NCI-H69 (cell line): ENCODE results near the gene UPK3A.
A peak's percentile ranks its signal among the peaks of the same experiment; 100 is the strongest.

ENCODE experiments used
- DNase-seq: peaks from one replicate; lab custom pipeline; 2025; lab: John Stamatoyannopoulos, UW

Gene UPK3A

DNA sequence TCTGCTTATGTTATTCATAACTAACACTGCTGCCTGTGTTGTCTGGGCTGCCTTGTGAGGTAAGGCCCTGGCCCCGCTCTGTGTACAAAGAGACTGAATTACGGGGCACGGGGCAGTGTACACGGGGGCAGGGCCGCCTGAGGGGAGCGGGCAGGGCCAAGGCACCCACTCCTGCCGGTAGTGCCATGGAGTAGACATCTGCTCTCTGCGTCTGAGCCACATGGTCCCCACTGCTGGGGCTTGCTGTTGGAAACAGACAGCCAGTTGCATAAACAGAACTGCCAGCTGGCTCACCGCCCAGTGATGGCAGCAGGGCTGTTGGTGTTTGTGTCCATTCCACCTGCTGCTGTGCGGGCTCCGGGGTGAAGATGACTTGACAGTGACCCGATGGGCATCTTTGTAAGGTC lies 44.8 kb downstream of the UPK3A start:
- DNase-seq = peak; percentile 92

DNA sequence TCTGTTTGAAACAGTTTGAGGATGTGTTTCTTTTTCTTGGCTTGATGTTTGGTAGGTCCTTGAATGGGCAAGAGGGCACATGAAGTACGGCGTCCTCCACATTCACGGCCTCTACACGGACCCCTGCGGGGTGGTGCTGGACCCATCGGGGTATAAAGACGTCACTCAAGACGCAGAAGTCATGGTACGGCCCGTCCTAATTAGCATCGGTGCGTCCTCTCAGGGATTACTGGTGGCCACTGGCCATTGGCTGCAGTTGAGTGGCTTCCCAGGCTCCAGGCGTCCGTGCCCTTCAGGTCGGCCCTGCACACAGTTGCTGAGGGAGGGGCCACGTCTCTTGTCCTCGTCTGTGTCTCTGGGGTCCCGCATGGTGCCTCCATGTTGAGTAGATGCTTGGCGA lies 45.8 kb downstream of the UPK3A start:
- no peak for DNase-seq

DNA sequence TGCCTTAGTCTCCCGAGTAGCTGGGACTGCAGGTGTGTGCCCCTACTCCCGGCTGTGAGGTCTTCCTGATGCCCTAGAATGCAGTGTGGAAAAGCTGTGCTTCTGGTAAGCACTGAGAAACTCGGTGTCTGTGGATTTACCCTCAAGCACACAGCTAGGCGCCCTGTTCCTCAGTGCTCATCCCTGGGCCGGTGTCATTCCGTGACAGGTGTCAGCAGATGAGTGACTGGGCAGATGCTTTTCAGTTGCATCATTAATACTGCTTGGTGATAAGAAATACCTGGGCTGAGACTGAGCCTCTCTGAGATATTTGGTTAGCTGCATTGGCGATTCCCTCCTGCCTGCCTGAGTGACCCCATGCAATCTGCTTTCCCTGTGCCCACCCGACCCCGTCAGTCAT lies 46.7 kb downstream of the UPK3A start:
- DNase-seq = no peak

DNA sequence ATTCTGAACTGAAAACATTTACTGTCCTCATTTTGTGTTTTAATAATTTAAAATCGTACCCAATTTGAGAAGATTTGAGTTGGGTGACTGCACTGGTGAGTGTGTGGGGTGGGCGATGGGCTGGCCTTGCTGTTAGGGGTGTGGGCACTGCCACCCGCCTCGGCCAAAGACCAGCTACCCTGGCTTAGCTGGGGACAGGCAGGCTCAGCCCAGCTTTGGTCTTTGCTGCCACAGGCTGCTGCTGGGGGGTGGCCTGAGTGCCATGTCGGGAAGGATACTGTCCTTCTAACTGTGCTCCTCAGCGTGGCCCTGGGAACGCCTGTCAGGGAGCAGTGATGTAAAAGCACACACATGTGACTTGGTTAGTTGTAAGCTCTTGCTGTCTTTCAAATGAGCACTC lies 47.3 kb downstream of the UPK3A start:
- no peak for DNase-seq

DNA sequence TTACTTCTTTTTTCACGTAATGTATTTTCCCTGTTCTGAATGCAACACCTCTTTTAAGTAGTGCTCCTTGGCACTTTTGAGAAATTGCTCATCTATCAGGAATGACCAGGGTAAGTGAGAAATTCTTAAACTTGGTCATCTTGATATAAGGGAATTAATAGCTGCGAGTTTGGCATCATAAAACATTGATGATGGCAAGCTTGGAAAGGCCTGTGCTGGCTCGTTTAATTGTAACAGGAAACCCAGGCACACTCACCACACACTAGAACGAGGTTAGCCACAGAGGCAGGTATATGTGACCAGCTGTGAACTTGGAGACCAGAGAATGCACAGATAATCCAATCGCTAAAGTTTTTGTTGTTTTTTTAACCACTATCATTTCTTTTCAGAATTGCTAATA lies 49.3 kb downstream of the UPK3A start:
- DNase-seq = no peak

DNA sequence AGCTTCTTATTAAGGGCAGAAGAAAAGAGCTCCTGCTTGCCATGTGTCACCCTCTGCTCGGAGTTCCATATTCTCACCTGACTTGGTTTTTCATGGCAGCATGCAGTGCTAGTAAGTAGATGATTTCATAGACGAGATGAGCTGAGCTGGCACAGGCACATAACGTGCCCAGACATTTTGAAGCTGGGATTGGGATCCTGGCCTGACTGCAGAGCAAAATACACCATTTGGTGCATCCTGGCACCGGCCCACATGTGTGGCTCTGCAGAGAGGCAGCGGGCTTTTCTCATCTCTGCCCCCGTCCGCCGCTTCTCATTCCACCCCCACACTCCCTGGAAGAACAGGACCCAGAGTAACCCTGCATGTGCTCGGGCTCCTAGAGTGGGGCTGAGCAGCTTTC lies 49.8 kb downstream of the UPK3A start:
- no peak for DNase-seq

DNA sequence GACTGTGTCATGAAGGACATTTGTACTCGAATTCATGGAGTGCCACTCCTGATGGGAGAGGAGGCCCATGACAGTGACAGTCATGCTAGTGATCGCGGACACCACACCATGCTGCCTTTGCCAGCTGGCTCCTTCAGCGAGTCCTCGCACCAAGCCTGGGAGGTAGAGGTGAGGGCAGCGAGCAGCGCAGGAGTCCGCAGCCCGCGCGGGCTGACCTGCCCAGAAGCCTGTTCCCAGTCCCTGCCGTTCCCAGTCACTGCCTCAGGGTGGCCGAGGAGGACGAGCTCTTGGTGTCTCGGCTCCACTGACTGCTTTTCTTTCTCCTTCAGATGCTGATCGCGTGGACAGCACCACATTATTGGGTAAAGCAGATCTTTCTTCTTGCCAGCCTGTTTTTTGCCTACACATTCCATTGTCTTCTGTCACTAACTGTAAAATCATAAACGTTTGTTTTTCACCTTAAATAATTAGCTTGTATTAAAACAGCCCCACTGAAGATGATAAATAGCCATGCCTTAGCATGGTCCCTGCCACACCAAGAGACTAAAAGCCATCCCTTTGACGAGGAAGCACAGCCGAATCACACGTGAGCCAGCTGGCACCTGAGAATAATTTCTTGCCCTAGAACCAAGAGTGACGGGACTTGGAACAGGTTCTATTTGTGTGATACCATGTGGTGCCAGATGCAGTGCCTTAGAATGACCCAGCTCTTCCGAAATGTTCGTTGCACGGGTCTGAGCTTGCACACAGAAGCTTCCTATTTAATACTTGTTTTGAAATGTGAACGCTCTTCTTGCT lies 50.5 kb downstream of the UPK3A start:
- no peak for DNase-seq

DNA sequence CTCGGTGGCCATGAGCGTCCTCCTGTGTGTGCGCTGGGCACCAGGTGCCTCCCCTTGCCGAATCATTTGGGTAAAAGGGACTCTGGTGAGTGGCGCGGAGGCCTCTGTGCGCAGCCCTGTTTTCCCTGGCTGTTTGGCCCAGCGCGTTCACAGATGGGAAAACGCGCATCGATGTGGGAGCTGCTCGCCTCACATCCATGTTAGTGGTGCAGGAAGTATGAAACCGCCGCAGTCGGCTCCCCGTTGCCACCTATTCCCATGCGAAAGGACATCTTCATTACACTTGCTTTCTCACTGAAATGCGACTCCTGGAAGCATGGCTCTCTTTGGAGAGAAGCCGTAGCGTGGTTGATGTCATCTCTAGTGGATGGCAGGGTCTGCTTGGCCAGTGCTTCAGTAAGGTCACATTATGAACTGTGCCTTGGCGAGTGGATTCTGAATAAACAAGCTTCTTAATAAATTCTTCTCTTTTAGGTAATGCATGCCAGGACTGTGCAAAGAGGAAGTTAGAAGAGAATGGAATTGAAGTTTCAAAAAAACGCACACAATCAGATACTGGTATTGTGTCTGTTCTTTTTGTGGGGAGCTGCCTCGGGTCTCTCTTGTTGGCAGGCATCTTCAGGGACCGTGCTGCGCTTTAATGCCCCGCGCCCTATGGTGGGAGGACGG lies 51.2 kb downstream of the UPK3A start:
- no peak for DNase-seq

DNA sequence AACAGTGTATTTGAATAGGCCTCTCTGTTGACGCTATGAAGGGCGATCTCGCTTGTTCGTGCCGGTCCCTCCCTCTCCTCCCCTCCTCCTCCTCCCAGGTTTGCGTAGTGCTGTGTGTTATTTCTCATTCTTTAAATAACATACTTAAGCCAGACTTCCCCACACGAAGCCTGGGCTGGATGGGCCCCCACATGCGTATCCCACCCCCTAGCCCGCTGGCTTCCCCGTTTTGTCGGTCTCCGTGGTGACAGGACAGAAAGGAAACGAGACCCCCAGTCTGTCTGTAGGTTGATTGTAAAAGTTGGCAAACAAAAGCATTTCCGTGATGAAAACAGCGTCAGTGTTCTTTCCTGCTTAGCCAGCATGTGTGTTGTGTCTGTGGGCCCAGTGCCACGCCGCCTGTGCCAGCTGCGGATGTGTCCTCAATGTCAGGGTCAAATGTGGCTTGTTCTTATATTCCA lies 52.3 kb downstream of the UPK3A start:
- DNase-seq = no peak

DNA sequence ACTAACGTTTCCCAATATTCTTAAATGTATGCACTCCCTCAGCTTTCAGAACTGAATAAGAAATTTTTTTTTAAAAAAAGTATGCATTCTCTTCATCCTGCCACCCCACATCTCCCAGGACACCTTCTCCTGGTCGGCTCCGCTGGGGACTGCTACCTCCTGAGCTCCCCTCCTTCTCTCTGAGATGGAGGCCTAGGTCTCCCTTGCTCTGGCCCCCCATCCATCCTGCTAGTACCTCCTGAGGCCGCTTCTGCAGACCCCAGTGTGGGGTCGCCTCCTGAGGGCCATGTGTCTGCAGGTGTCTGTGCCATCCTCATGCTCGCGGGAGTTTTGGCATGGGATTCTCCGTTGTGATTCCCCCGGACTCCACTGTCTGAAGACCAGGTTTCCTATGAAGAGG lies 52.8 kb downstream of the UPK3A start:
- no peak for DNase-seq

DNA sequence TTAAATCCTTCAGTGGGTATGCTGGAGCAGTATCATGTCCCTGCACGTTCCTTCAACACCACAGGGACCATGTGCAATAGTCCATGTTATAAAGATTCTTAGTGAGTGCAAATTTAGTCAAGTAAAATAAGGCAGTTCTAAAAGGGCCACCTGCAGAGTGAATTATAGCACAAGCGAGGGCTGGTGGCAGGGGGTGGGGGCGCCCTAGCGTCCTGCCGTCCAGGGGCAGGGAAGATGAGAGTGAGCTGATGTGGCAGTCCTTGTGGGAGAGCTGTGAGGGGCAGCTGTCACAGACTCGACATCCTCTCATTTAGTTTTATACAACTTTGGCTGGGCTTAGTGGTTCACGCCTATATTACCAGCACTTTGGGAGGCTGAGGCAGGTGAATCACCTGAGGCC lies 54.0 kb downstream of the UPK3A start:
- no peak for DNase-seq

DNA sequence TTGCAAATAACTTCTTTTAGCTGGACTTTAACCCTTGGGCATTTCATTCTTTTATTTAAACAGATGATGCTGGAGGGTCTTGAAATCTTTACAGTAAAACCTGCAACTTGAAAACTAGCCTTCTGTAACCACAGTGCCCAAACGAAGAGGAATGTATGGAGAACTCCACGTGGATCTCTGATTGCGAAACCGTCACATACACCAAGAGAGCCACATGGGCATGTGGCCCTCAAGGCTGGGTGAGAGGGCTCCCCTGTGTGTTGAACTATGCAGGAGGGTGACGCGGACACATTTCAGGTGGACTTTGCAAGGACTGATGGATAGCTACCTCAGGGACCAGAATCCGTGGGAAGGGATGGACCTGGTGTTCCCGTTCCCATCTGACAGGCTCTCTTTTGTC lies 55.6 kb downstream of the UPK3A start:
- no peak for DNase-seq

DNA sequence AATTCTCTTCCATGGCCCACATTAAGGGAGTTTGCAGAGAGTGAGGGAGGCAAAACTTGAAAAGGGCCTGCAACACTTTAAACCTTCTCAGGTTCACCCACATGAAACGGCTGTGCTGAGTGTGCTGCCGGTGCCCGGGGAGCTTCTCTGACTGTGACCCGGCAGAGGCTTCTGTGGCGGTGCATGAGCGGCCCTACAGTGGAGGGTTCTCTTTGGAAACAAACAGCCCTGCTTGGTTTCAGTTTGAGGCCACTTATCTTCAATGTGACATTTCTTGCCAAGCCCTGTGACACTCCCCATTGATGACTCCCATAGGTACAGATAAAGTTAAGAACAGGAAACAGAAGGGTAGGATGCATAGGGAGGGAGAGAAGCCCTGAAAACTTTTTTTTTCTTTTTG lies 56.7 kb downstream of the UPK3A start:
- DNase-seq = no peak

DNA sequence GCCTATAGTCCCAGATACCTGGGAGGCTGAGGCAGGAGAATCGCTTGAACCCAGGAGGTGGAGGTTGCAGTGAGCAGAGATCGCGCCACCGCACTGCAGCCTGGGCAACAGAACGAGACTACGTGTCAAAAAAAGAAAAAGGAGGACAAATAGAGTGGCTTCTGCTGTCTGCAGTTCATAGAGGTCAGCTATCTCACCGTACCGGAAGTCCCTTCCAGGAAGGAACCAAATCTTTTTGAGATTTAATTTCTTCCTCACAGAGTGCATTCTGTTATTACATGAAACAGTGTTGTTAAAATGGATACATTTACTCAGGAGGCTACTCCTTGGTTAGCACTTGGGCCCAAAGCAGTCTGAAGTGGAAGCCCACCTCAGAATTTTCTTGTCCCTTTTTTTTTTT lies 58.4 kb downstream of the UPK3A start:
- DNase-seq = no peak

DNA sequence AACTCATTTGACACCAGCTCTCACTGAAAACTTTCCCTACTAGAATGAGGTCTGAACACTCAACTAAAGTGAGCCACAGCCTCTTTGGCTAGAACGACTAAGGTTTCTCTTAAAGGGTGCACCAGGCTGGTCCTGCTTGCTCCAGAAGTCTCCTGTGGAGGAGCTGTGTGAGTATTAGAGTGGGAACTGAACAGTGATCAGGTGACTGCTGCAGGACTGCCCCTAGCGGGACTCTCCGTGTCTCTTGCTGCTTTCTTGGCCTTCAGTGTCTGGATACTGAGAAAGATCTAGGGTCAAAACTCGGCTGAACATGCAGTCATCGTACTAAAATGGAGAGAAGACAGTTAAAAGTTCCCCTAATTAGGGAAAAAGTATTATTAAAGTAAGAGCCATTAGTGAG lies 59.6 kb downstream of the UPK3A start:
- DNase-seq = no peak
